ENCODE measurements around the gene NSF.

Gene NSF

DNA sequence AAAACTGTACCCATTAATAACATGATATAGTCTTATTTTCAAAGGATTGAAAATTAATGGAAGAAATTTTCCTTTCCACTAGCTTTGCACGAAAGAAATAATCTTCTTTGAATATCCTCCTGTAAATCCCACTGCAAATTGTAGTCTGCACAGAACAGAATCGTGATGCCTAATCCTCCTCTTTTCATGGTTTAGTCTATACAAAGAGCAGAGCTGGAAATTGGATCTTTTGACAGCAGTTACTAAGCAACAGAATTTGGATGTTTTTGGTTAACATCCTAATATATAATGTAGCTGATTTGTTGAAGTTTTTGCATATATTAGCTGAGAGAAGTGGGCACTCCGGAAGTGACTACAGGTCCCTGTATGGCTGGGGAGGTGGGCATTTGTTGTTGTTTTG is 129.4 kb downstream of the NSF start:
- Histone ChIP-seq H3K9ac (ENCODE audit: low read length) (no peak overlapping the region), H3K9me3 (ENCODE audit: insufficient read depth, low read length) (no peaks in the 10 kb centered on the region), H3K79me2 (ENCODE audit: low read length) (no peaks in the 10 kb centered on the region), H3K36me3 (replicated peaks; ENCODE audit: low read depth, low read length) (peaks cover 10% of the 10 kb centered on the region), H3K4me1 (ENCODE audit: low read length) (peaks cover 18% of the 10 kb centered on the region), H3K4me3 (ENCODE audit: low read length) (no peak overlapping the region), H3K4me2 (ENCODE audit: low read length) (no peak overlapping the region), H4K20me1 (ENCODE audit: insufficient read depth, low read length) (no peaks in the 10 kb centered on the region), H2AFZ (ENCODE audit: low read depth, low read length) (no peak overlapping the region), H3K27ac (ENCODE audit: low read length) (no peak overlapping the region), H3K27me3 (ENCODE audit: low read depth, low read length) (no peaks in the 10 kb centered on the region)
- TF ChIP-seq, protein P1, sequence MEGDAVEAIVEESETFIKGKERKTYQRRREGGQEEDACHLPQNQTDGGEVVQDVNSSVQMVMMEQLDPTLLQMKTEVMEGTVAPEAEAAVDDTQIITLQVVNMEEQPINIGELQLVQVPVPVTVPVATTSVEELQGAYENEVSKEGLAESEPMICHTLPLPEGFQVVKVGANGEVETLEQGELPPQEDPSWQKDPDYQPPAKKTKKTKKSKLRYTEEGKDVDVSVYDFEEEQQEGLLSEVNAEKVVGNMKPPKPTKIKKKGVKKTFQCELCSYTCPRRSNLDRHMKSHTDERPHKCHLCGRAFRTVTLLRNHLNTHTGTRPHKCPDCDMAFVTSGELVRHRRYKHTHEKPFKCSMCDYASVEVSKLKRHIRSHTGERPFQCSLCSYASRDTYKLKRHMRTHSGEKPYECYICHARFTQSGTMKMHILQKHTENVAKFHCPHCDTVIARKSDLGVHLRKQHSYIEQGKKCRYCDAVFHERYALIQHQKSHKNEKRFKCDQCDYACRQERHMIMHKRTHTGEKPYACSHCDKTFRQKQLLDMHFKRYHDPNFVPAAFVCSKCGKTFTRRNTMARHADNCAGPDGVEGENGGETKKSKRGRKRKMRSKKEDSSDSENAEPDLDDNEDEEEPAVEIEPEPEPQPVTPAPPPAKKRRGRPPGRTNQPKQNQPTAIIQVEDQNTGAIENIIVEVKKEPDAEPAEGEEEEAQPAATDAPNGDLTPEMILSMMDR (IDR thresholded peaks at IDR 0.05; ENCODE audit: low read depth, low read length): no peak
- TF ChIP-seq EZH2phosphoT487 (IDR thresholded peaks at IDR 0.05; ENCODE audit: low read depth): no peak

DNA sequence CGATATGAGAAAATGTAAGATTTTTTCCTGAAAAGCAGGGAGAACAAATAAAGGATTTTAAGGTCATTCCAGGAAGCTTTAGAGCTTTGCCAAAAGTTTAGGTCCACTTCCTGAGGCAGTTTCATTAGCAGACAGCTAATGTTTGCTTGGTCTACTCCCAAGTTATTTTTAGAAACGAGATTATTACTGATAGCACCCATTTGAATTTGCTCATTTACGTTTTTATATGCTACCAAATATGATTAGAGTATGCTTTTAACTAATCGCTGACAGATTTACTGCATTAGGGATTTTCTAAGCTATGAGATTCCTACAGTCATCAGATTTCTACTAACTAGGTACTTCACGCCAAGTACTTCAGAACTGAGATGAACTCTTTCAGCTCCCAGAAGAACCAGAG is 129.9 kb downstream of the NSF start:
- no peaks in the 10 kb centered on the region for H3K27me3 ChIP-seq (ENCODE audit: low read depth, low read length)
- no peak overlapping the region for H3K4me2 ChIP-seq (ENCODE audit: low read length)
- H3K79me2 ChIP-seq (ENCODE audit: low read length): no peaks in the 10 kb centered on the region
- H3K4me1 ChIP-seq (ENCODE audit: low read length): peaks cover 18% of the 10 kb centered on the region
- no peaks in the 10 kb centered on the region for H4K20me1 ChIP-seq (ENCODE audit: insufficient read depth, low read length)
- no peak for TF ChIP-seq EZH2phosphoT487 (IDR thresholded peaks at IDR 0.05; ENCODE audit: low read depth)
- TF ChIP-seq, protein P1 (IDR thresholded peaks at IDR 0.05; ENCODE audit: low read depth, low read length): no peak
- no peak overlapping the region for H3K27ac ChIP-seq (ENCODE audit: low read length)
- no peak overlapping the region for H3K9ac ChIP-seq (ENCODE audit: low read length)
- H2AFZ ChIP-seq (ENCODE audit: low read depth, low read length): no peak overlapping the region
- no peaks in the 10 kb centered on the region for H3K9me3 ChIP-seq (ENCODE audit: insufficient read depth, low read length)
- H3K4me3 ChIP-seq (ENCODE audit: low read length): no peak overlapping the region
- peaks cover 7% of the 10 kb centered on the region for H3K36me3 ChIP-seq (replicated peaks; ENCODE audit: low read depth, low read length)

DNA sequence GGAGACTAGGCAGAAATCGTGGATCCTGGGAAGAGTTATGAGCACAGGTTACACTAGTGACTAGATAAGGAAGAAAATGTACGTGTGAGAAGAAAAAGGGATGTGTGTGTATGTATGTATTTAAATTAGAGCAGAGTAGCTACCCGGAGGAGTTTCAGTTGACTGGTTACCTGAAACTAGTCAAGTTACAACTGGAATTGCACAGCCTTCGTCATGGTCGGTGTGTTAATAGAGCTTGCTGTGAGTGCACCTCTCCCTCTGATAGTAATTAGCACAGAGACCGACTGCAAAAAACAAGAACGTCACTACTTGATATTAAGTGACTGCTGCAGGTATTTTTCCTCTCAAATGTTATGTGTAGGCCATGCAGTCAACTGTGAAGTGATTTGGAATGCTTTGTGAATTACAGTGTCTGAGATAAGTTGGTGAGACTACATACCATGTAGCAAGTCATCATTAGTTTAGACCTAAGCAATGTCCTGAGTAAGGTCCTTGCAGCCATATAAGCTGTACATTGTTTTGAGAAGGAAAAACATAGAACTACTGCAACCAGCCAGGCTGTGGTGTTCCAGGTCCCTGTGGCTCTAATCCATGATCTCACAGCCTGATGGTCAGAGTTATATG is 132.3 kb downstream of the NSF start:
- Histone ChIP-seq H3K79me2 (ENCODE audit: low read length) (no peaks in the 10 kb centered on the region), H4K20me1 (ENCODE audit: insufficient read depth, low read length) (no peaks in the 10 kb centered on the region), H3K27me3 (ENCODE audit: low read depth, low read length) (no peaks in the 10 kb centered on the region), H3K36me3 (replicated peaks; ENCODE audit: low read depth, low read length) (peaks cover 15% of the 10 kb centered on the region), H3K9me3 (ENCODE audit: insufficient read depth, low read length) (no peaks in the 10 kb centered on the region), H3K4me1 (ENCODE audit: low read length) (peaks cover 18% of the 10 kb centered on the region), H3K4me2 (ENCODE audit: low read length) (peak overlapping the region; percentile 49), H2AFZ (ENCODE audit: low read depth, low read length) (no peak overlapping the region), H3K9ac (ENCODE audit: low read length) (no peak overlapping the region), H3K27ac (ENCODE audit: low read length) (no peak overlapping the region), H3K4me3 (ENCODE audit: low read length) (peak overlapping the region; percentile 4; the same call in 1 of the 2 replicates)
- no peak for TF ChIP-seq EZH2phosphoT487 (IDR thresholded peaks at IDR 0.05; ENCODE audit: low read depth)

DNA sequence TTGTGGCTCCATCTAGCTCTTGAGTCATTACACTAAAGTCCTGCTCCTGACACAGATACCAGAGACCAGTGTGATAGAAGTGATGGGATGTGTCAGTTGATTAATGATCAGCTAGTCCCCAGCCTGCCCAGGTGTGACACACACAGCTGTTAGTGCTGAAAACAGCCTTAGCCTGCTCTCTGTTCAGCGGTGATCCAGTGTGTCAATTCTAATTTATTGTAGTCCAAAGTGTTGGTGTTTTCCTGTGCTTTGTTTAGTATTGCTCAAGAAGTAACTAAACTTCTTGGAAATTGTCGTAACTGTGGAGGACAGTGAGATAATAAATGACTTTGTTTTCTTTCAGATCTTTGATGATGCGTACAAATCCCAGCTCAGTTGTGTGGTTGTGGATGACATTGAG is 135.7 kb downstream of the NSF start:
- no peak overlapping the region for H3K27ac ChIP-seq (ENCODE audit: low read length)
- H3K9me3 ChIP-seq (ENCODE audit: insufficient read depth, low read length): no peaks in the 10 kb centered on the region
- H3K36me3 ChIP-seq (replicated peaks; ENCODE audit: low read depth, low read length): peaks cover 26% of the 10 kb centered on the region
- peaks cover 18% of the 10 kb centered on the region for H3K4me1 ChIP-seq (ENCODE audit: low read length)
- no peaks in the 10 kb centered on the region for H4K20me1 ChIP-seq (ENCODE audit: insufficient read depth, low read length)
- no peak overlapping the region for H3K9ac ChIP-seq (ENCODE audit: low read length)
- no peak overlapping the region for H3K4me3 ChIP-seq (ENCODE audit: low read length)
- no peak overlapping the region for H2AFZ ChIP-seq (ENCODE audit: low read depth, low read length)
- no peak for TF ChIP-seq EZH2phosphoT487 (IDR thresholded peaks at IDR 0.05; ENCODE audit: low read depth)
- no peaks in the 10 kb centered on the region for H3K27me3 ChIP-seq (ENCODE audit: low read depth, low read length)
- H3K4me2 ChIP-seq (ENCODE audit: low read length): no peak overlapping the region
- no peaks in the 10 kb centered on the region for H3K79me2 ChIP-seq (ENCODE audit: low read length)

DNA sequence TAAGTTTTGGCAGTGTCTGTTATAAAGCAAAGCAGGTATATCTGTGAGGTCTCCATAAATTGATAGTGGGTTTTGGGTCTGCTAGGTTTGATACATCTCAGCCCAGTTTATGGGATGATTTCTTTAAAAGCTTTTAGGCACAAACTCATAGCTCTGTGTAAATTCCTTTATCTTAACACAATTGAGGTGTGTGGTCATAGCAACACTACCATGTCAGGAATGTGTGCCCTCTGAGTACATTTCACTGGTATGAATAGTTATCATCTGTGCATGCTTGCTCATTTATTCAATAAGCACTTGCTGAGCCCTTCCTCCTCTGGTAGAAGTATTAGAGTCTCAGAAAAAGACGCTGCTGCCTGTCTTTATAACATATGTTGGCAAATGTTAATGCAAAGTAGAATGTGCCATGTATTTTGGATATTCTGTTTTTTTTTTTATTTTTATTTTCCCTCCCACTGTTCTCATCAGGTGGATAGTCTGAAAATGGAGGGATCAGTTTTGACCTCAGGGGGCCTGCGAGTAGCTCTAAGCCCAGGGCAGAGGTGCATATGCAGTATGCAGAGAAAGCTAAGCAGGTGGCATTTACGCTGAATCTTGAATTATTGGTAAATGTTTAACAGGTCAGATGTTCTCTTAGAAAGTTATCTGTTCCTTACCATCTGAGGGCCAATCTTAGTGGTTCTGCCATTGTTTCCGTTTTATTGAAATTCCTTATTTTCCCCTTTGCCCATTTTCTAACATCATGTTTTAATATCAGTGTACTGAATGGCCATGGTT is 137.3 kb downstream of the NSF start:
- no peak for TF ChIP-seq EZH2phosphoT487 (IDR thresholded peaks at IDR 0.05; ENCODE audit: low read depth)
- Histone ChIP-seq H3K4me3 (ENCODE audit: low read length) (no peak overlapping the region), H4K20me1 (ENCODE audit: insufficient read depth, low read length) (no peaks in the 10 kb centered on the region), H3K27me3 (ENCODE audit: low read depth, low read length) (no peaks in the 10 kb centered on the region), H3K79me2 (ENCODE audit: low read length) (no peaks in the 10 kb centered on the region), H2AFZ (ENCODE audit: low read depth, low read length) (no peak overlapping the region), H3K27ac (ENCODE audit: low read length) (no peak overlapping the region), H3K4me2 (ENCODE audit: low read length) (no peak overlapping the region), H3K4me1 (ENCODE audit: low read length) (peaks cover 22% of the 10 kb centered on the region), H3K9ac (ENCODE audit: low read length) (no peak overlapping the region), H3K9me3 (ENCODE audit: insufficient read depth, low read length) (no peaks in the 10 kb centered on the region), H3K36me3 (replicated peaks; ENCODE audit: low read depth, low read length) (peaks cover 28% of the 10 kb centered on the region)

All from OCI-LY3 (cell line).